ENCODE measurements around the gene SPEG.

Gene SPEG

DNA sequence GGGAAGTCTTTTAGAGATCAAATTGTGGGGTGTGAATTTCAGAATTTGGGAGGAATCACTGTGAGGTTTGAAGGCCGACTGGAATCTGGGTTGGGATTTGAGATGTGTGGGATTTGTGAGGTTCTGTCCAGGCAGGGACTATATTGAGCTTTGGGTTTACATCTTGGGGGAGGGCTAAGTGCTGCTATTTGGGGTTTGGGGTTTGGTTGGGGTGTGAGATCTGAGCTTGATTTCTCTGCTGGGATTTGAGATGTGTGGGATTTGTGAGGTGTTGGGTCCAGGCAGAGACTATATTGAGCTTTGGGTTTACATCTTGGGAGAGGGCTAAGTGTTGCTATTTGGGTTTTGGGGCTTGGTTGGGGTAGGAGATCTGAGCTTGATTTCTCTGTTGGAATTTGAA, 64.9 kb downstream of the SPEG start:
- no peak for DNase-seq

DNA sequence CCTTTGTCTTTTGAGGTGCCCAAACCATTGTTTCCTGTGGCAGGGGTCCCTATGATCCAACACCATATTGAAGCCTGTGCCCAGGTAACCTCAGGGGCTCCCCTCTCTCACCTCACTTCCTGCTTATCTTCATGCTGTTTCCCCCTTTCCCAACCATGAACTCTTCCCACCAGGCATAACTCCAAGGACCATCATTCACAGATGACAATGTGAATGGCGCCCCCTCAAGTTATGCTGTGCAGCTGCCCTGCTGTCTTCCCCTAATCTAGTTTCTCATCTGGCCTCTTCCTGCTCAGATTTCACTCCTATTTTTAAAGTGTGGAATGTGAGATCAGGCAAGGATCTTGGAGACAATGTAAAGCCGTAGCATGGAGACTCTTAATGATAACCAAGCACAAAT, 65.5 kb downstream of the SPEG start:
- no peak for DNase-seq

DNA sequence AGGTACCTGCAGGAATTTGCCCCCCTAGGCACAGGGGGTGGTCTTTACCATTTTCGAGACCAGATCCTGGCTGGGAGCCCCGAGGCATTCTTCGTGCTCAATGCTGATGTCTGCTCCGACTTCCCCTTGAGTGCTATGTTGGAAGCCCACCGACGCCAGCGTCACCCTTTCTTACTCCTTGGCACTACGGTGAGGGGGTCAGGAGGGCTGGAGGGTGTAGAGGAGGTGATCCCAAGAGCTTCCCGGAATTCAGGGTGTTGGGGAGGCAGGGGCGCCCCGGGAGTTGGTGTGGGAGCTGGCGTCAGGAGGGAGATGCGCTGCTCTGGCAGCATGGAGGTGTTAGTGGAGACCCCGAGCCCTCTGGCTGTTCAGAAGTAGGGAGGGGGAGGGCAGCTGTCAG, 67.2 kb downstream of the SPEG start:
- no peak for DNase-seq

DNA sequence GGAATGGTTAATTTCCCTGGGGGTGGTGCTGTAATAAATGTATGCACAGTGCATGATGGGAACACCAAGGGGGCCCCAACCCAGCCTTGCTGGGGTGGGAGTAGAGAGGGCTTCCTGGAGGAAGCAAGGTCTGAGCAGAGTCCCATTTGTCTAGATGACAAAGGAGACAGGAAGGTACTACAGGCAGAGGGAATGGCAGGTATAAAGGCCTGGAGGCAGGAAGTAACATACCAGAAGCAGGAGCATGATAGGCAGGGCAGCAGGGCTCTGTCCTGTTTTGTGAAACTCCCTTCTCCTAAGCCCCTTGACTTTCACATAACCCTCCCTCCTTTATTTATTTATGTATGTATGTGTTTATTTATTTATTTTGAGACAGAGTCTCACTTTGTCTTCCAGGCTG, 68.0 kb downstream of the SPEG start:
- no peak for DNase-seq

DNA sequence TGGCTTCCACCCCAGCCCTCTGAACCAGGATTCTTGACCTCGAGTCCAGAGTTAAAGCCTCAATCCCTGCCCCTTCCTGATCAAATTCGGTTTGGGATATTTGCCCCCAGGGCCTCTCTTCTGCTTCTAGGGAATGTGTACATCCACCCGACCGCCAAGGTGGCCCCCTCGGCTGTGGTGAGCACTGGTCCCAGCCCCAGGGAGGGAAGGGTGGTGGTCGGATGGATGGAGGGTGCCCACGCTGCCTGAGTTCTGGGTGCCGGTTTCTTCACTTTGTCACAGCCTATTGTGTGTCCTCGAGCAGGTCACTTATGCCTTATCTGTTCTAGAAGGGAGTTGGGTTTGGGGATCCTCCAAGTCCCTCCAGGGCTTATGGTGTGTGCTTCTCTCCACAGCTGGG, 70.9 kb downstream of the SPEG start:
- no peak for DNase-seq

DNA sequence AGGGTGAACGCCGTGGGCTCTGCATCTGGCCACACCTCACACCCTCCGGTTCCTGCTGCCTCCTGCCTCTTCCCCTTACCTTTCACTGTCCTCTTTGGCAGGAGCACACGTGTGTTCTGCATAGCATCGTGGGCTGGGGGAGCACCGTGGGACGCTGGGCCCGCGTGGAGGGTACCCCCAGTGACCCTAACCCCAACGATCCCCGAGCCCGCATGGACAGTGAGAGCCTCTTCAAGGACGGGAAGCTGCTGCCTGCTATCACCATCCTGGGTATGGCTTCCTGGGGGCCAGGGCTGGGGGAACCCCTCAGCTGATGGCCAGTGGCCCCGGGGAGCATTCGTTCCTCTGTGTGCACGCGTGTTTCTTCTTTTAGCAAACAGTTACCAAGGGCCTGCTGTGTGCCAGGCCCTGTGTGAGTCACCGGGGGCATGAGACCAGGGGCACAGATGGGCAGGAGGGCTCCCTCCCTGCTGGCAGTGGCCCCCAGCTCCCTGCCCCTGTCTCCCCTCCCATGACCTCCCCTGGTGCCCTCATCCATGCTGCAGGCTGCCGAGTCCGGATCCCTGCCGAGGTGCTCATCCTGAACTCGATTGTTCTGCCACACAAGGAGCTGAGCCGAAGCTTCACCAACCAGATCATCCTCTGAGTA, 71.6 kb downstream of the SPEG start:
- DNase-seq: no peak

DNA sequence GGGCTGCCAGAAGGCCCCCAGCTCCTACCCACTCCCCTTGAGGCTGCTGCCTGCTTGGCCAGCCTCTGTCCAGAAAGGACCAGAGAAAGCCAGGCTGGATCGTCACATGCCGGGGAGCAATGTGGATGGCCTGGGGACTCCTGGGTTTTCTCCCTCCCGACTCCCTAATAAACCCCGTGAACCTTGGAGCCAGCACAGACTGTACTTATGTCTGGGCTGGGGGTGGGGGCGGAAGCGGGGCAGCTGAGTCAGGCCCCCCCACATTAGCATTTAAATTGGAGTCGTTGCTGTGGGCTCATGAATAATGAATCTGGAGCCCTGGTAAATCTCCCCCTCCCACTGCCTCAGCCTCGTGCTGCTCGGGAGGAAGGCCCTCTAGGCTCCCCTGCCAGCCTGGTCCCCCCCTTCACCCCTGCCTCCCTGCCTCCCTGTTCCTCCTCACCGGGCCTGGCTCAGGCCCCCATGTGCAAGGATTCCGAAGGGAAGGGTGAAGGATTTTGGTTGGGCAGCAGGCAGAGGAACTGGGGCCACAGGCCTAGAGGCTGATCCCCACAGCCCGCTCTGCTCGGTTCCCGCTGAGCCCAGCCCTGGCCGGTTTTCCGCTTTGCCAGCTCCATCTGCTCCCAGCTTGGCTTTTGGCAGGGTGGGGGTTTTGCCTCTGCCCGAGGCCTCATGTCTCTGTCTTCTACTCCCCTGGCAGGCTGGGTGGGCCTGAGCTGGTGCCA, 72.3 kb downstream of the SPEG start:
- no peak for DNase-seq

DNA sequence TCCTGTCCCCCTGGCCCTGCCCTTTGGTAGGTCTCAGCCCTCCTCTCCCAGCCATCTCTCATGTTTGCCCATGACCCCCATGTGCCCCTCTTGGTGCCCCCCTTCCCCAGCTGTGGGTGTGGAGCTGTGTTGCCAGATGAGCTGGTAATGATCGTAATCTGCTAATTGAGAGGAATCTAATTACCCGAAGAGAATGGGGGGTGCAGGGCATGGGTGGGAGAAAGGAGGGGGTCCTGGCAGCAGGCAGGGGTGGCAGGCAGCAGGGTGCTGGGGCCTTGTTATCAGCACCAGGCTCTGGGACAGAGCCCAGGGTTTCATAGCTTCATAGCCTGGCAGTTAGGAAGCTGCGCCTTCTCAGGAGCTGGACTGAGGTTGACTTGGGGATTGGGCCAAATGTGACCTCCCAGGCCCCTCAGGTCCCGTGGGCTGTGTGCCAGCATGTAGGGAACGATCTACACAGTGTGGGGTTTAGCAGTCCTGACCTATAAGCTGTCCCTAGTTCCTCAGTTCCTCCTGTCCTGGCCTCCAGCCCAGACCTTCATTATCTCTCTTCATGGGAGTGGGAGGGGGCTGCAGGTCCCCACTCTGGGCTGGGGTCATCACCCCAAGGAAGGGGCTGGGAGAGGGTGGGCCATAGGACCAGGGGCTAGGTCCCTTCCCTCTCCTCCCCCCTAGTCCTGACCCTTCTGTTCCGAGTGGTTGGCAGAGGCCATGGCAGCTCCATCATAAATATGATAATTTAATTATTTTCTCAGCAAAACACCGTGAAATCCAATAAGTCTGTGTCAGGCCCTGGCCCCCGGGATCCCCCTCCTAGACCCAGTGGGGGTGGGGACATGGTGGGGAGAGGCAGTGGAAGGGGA, 73.2 kb downstream of the SPEG start:
- DNase-seq: no peak

DNA sequence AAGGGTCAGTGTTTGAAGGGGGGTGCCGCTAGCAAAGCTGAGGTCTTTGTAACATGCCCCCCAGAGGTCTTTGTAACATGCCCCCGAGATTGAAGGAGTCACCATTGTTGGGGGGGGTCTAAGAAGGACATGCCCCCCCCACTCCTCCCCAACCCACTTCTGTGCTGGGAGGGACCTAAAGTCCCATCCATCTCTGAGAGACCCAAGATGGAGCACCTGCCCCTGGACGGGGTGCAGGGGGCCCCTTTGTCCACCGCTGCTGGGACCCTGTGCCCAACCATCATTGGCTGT, 73.7 kb downstream of the SPEG start:
- no peak for DNase-seq

DNA sequence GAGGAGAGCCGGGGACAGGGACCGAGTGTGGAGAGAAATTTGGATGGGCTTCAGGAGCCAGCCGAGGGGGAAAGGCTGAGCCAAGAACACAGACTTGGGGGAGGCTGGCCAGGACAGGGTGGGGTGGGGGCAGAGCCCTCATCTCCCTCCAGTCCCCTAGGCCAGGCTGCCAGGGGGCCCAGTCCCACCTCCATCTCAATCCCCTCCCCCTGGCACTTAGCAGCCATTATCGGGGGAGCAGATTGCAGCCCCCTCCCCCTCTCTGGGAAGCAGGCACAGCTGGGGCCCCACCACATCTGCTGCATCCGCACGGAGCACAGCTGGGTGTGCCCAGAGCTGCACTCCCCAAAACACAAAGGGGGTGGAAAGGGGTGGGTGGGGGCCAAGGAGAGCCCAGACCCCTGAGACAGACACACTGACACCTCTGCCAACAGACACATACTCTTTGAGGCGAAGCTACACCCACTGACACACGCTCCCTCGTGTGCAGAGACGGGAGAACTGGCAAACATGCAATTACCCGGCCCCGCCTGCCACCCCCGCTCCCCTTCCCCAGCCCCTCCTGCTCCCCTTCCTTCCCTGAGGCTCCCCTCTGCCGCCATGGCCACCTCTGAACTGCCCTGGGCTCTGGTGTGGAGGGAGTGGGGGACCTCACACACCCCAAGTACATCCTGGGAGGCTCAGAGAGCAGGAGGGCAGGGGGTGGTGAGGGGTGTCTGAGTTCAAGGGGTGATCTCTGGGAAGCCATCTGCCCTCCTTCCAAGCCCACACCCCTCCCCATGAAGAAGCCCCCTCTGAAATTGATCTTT, 74.5 kb downstream of the SPEG start:
- DNase-seq: no peak

DNA sequence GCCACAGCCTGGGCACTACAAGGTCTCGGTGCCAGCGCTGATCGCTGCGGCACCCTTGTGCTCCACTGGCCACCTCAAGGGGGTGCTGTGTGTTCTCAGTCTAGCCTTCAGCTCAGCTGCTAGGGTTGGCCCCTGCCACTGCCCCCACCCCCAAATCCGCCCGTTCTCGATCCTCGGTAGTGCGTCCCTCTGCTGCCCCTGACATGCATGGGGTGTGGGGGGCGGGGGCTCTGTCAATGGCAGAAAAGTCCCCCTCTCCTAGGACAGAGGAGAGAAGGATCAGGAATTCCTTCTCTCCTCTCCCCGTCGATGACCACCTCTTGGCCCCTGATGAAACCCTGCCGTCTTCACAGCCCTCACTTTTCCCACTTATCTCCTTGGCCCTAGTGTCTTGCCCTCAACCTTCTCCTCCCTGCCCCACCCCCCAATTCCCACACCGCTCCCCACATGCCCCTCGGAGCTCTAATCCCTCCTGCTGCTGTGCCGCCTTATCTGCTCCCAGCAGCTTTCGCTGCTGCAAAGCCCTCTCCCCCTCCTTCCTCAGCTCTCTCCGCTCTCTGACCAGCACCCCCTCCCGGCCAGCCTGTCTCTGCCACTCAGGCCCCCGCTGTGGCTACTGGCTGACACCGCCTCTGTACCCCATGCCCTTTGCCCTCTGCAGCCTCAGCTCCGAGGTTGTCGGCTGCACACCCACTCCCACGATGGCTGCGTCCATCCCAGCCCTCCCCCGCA, 75.3 kb downstream of the SPEG start:
- peak; percentile 22 for DNase-seq

DNA sequence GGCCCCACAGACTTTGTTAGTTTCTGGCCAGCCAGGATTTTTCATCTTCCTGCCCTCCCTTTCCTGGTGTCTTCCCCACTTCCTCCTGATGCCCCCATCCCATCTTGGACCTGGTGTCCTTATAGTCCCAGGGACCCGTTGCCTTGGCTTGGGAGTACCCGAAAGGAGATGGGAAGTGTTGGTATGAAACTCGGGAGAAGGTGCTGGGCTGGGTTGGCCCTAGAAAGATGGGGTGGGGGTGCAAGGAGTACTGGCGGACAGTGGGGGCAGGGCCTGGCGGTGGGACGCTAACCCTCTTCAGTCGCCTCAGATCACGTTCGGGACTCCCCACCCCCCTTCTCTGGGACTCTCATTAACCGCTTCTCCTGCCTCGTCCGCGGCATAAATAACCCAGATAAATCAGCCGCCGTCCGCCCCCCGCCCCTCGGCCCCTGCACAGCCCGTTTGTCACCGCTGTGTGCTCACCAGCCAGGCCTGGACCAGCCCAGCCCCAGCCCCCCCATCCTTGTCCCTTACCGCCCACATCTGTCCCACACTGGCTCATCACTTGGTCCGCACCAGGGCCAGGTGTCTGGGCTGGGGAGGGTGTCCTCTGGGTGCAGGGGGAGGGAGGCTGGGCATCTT, 76.0 kb downstream of the SPEG start:
- no peak for DNase-seq

DNA sequence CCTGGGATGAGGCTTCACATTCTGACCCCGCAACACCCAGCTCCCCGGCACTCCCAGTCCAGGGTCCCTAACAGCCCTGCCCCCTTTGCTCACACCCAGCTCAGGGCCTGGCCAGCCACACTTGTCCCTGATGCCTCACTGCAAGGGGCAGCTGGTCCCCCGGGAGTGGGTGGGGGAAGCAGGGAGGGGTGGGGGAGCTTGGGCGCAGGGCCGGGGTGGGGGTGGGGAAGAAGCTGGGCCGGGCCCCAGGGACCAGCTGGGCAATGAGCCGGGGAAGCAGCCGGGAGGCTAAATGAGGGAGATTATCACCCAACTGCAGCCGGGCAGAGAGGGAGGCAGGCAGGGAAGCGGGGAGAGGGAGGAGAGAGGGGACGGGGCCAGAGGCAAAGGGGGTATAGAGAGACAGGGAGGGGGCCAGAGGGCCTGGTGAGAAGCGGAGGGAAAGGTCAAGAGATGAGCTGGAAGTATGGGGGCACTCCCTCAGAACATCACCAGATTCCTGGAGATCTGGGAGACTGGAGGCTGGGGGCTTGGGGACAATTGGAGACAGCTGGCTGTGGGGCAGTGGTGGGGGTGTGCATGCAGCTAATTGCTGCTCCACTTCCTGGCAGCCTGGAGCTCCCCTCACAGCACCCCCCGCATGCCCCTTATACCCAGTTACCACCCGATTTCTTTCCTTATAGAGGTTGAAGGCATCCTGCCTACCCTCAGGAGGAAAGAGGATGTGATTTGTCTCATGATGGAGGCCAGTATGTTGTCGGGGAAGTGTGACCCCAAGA, 77.1 kb downstream of the SPEG start:
- no peak for DNase-seq

DNA sequence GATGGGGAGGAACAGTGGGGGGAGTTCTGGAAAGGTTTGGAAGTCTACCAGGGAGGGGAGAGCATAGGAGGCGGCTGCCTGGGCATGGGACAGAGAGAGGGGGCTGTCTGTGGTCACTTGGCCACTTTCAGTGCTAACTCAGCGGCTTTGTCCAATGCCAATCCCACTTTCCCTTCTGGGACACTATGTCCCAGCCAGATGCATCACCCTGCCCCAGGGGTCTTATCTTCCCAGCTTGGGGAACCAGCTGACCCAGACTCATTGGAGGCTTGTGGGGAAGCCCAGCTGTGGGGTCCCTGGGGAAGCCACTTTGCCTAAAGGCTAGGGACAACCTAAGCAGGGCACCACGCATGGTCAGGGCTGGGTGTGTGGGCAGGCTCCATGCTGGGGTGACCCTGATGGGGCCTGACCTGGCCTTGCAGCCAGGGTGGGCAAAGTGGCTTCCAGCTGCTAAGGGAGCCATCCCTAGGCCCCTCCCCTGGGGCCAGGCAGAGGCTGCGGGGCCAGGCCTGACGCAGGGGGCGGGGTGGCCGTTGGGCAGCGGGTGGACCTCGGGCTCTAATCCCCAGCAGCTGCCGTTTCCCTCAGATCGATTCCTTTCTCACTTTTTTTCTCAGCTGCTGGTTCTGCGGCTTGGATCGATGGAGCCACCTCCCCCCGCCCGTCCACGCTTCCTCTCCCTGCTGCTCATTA, 78.0 kb downstream of the SPEG start:
- DNase-seq: no peak

DNA sequence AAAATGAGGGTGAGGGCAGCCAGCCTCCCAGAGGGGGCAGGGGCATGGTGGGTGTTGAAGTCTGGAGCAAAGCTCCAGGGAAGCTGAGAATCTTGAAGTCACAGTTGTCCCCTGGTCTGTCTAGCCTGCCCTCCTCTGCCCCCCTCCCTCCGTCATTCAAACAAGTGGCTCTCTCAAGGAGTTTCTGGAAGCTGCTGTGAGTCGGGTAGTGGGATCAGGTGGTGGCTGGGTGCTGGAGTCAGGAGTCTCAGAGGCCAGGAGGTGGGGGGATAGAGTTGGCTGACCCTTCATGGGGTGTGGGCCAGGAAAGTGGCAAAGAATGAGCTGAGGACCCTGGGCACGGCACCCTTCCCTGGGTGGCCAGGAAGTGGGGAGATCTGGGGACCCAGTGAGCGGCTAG, 79.1 kb downstream of the SPEG start:
- DNase-seq: no peak

DNA sequence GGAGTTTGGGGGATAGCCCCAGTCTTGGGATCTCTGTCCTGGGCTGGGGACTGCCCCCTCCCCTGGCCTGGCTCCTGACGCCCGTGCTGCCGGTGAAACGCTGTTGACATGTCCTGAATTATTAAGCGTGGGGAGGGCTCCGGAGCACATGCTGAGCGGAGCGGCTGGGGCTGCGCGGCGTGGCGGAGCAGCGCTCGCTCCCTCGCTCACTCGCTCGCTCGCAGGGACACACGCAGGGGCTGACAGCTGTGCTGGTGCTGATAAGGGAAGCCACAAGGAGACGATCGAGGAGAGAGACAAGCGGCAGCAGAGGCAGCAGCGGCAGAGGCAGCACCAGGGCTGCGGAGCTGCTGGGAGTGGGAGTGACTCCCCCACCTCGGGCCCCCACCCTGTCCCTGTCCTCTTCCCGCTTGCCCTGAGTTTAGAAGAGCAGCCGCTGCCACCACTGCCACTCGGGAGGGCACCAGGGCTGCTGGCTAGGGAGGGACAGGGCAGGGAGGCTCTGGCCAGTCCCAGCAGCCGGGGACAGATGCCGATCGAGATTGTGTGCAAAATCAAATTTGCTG, 79.6 kb downstream of the SPEG start, which contains the start of gene ASIC4:
Gene ASIC4, plus strand, starts transcription at position 287 of the 566 bp plus-strand sequence. Its CDS starts 243 bp downstream, at position 530.
- no peak for DNase-seq

DNA sequence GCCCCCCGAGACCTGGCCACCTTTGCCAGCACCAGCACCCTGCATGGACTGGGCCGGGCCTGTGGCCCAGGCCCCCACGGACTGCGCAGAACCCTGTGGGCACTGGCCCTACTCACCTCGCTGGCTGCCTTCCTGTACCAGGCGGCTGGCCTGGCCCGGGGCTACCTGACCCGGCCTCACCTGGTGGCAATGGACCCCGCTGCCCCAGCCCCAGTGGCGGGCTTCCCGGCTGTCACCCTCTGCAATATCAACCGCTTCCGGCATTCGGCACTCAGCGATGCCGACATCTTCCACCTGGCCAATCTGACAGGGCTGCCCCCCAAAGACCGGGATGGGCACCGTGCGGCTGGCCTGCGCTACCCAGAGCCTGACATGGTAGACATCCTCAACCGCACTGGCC, 80.2 kb downstream of the SPEG start:
- DNase-seq: no peak

DNA sequence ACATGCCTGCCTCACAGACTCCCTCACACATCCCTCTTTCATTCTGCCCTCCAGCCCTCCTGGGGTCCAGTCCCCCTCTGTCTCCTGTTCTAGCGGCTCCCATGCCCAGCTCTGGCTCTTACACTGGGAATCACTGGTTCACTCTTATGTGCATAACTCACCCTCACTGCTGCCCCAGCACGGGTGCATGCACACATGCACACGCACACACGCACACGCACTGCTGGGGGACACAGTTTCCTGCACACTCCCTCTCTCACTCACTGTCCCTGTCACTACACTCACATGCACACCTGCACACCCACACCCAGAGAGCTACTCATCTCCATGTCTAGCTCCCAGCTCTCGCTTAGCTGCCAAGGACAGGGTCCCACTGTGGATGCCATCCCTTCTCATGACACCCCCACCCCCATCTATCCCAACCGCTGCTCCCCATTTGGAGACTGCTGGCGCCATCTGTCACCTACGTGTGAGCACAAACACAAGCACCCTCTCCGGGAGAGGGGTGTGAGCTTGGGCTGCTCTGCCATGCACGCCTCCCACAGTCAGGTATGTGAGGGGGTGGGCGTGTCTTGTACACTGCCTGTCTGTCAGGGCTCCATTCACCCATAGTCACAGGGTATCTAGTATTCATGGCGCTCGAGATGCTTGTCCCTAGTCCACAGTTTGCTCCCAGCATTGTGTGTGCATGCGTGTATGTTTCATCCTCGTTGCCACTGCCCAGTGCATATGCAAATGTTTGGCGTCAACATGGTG, 81.4 kb downstream of the SPEG start:
- no peak for DNase-seq

DNA sequence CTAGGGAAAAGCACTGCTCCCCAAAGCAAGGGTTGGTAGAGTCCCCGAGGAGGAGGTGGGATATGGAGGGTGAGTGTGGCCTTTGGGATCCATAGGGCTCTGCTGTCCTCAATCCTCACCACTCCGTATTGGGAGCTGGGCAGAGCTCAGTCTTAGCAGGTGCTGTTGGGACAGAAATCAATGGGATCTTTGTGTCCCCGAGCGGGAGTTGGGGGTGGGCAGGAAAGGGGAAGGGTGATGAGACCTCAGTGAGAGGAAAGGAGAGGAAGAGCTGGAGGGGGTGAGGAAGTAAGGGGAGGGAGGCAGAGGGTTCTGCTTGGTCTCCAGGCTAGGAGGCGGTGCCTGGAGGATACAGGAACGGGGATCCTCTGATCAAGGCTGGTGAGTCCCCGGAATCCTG, 82.2 kb downstream of the SPEG start:
- no peak for DNase-seq
